ENCODE data around the gene CPEB1.
A peak's percentile ranks its signal among the peaks of the same experiment; 100 is the strongest.

CPEB1 gene

GRCh38 chr15:82647045-82647834, at the start of gene CPEB1:
Gene CPEB1 (minus strand): TSS chr15:82647363. CDS start chr15:82628459, 18,904 bp downstream.
- DNase-seq: peak; percentile 61

GRCh38 chr15:82692171-82692570, 45.0 kb upstream of the CPEB1 start:
- no peak for DNase-seq

DNA sequence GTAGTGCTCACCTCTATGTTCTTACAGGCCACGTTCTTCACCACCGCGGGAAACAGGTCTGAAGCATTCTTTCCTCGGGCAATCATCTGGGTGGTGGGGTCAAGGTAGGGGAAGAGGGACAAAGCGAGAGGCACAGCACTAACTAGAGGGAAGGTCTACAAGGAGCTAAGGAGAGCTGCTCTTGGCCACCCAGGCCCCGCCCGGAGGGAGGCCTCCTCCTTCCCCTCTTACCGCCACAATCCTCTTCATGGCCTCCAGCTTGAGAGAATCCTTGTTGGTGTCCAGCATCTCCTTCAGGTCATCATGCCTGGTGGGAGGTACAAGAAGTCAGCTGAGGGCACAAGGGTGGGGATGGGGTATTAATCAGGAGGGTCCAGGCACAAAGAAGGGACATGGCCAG, 42.0 kb upstream of the CPEB1 start:
- DNase-seq: no peak

- no peak for DNase-seq
Measured at GRCh38 chr15:82688691-82689090, 41.5 kb upstream of the CPEB1 start.

DNA sequence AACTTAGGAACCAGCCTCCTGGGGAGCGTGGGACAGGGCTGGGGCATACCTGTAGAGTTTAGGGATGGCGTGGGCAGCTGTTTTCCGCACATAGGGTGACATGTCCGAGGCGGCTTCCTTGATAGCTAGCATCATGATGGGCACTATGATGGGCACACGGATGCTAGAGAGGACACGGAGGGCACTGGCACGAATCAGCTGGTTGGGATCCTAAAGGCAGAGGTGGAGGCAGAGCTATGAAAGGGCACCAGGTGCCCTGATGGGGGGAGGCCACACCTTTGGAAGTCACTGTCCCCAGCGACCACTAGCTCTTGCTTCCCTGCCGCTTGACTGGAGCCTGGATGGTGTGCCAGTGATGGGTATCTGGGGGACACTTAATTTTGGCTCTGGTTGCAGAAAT, 34.2 kb upstream of the CPEB1 start:
- DNase-seq: no peak

- peak; percentile 81 for DNase-seq
Measured at GRCh38 chr15:82680200-82681102, 33.3 kb upstream of the CPEB1 start.

- DNase-seq: no peak
Measured at GRCh38 chr15:82679626-82680199, 32.5 kb upstream of the CPEB1 start.

DNA sequence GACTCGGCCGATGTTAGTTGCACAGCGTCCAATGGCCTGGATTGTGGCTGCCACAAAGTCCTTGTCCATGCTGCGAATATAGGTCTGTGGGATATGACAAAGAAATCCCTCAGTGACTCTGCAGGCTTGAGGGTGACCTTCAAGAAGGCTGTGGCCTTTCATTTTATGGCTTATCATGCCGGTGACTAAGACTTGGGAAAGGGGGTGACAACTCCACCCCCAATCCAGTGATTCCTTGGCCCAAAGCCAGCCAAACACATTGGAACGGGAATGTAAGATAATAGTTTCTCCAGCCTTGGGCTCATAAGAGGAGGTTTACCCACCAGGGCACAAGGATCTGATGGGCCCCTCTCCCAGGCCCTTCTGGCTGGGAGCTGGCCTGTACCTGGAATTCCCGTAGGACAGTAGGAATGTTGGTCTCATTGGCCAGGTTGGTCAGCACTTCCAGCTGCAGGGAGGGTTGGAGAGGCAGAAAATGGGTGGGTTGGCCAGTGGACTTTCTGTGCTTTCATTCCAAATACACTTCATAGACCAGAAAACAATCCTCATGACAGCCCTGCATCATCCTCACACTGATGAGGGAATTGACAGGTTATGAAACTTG, 30.7 kb upstream of the CPEB1 start:
- DNase-seq: no peak

GRCh38 chr15:82674873-82675272, 27.7 kb upstream of the CPEB1 start:
- no peak for DNase-seq

DNA sequence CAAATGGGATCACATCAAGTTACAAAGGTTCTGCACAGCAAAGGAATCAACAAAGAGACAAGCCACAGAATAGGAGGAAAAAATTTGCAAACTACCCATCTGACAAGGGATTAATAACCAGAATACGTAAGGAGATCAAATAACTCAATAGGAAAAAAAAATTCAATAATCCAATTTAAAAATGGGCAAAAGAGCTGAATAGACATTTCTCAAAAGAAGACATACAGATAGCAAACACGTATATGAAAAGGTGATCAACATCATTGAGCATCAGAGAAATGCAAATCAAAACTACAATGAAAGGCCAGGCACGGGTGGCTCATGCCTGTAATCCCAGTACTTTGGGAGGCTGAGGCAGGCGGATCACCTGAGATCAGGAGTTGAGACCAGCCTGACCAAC, 23.5 kb upstream of the CPEB1 start:
- no peak for DNase-seq

- DNase-seq: no peak
Measured at GRCh38 chr15:82666606-82667005, 19.4 kb upstream of the CPEB1 start.

DNA sequence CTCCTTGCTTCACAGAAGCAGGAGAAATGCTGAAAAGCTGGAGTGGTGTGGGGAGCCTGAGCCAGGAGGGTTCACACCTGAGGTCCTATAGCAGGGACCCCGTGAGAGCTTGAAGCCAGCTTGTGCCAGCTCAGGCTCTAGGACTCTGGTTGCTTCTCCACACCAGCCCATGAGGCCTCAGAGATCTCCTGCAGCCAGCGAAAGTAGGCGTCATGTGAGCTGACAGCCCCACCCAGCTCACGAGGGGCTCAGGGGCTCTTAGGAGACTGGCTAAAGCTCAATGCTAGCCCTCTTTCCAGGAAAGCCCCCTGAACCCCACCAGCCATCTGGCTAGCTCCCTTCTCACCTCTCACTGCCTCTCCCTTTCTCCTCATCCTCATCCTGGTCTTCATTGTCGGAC, 16.9 kb upstream of the CPEB1 start:
- DNase-seq: no peak

GRCh38 chr15:82663186-82663600, 16.0 kb upstream of the CPEB1 start:
- peak; percentile 48 for DNase-seq

- DNase-seq: no peak
Measured at GRCh38 chr15:82662641-82663040, 15.5 kb upstream of the CPEB1 start.

DNA sequence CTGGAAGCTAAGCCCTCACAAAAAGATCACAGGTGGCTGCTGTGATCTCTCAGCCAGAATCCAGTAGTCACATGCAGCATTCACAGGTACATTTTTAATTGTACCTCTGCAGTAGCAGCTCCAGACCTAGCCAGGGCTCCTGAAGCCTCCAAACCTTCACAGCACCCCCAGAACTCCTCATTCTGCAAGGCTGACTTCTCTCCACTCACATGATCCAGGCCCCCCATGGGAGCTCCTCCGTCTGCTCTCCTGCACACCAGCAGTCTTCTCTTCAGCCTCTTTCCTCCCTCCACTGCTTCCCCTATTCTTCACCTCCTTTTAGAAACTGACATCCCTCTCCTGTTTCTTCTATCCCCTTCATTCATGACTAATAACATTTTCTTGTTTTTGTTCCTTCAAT, 13.2 kb upstream of the CPEB1 start:
- no peak for DNase-seq

DNA sequence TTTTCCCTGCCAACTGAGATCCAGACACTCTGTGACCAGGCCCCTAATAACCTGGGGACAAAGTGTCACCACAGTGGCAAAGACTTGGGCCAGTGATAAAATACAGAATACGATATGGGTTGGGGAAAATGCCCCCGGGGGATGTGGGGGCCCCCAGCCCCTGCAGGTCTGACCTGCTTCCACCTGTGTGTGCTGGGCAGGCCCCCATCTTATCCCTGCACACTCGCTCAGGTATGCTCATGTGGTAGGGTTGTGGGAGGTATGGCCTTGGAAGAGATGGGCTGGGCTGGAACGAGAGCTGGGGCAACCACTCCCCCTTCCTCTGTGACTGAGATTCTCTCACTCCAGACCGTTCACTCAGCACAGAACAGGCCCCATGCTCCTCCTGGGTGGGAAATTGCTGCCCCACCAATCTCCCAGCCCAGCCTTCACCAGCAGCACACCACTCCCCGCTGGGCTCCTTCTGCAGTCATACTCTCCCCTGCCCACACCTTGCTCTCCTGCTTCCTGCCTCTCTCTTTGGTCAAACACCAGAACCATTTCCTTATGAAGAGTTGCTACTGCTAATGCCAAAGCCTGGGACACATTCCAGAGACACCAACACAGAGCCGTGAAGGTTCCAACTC, 9.6 kb upstream of the CPEB1 start:
- no peak for DNase-seq

DNA sequence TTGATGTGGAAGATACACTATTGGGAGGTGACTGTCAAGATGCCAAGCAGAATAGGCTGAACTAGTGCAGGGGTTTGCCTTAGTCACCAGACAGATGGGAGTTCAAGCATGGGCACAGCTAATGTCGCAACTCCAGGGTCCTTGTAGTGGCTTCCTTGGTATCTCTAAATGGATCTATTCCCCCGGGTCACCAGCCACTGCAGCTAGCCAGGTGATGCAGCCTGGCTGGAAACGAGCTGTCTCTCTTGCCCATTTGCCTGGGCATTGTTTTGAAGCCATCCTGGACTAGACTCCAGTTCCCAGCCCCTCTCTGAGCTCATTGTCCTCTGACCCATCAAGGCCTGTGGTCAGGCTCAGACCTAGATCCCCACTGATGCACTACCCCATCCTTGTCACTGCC, 8.4 kb upstream of the CPEB1 start:
- no peak for DNase-seq

- no peak for DNase-seq
Measured at GRCh38 chr15:82653483-82654168, 6.5 kb upstream of the CPEB1 start.

DNA sequence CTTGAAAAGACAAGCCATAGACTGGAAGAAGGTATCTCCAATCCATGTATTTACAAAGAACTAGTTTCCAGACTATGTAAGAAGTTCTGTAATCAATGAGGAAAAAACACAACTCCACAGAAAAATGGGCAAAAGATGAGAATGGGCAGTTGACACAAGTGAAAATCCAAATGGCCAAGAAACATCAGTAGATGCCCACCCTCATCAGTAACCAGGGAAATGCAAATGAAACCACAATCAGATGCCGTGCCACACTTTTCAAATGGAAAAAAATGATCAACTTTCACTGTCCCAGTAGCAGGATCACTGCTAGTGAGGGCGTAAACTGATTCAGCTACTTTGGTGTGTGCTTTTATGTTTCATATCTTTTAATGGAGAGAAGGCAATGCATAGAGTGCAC, 4.5 kb upstream of the CPEB1 start:
- DNase-seq: no peak

DNA sequence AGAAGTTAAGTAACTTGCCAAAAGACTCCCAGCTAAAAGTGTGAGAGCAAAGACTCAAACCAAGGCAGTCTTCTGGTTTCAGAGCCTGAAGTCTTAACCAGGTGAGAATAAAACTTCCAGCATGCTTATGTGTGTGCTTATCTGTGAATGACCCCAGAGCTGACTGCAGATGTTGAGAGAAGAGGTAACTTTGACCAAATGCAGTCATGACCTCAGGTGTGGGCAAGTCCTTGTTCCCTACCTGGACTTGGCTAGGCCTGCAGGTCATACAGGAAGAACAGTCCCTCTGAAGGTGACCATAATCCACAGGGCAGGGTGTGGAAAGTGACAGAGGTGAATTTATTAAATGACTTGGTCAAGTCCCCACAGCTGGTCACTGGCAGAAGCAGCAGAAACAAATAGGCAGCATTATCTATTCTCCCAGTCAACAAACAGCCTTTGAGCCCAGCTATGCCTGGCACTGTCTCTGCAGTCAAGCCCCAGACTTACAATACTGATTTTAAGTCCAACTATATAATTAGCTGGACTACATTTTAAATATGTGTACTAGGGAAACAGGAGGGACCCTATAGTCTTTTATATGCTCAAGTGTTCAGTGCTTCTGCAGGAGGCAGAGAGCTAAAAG, 3.0 kb upstream of the CPEB1 start:
- DNase-seq: no peak

GRCh38 chr15:82649226-82649999, 2.2 kb upstream of the CPEB1 start:
- DNase-seq: no peak

Data from stimulated activated CD4-positive, alpha-beta T cell treated with anti-CD3 and anti-CD28 coated beads, Interleukin-4, amount 100 ng/mL, for 1 hour (primary cell).